ENCODE measurements around the gene PTCH1. TPM values are rescaled to one million over a fixed set of nuclear protein-coding genes. Genes with fewer than 3 reads are reported as not detected.

PTCH1 gene
- 16.2 and 16.9 TPM in 2 replicates for total RNA-seq
- long read RNA-seq, partial matches to known transcripts, result 0 of 2 reads
- long read RNA-seq, other reads (novel, unspliced or antisense), result 2 of 2 reads

- peak within 1 kb of the TSS; percentile 95 for H3K4me3 Mint-ChIP-seq (ENCODE audit: unreplicated experiment)
- no peak for DNase-seq (ENCODE audit: extremely low spot score, unreplicated experiment)
- TF ChIP-seq CTCF (IDR thresholded peaks at IDR 0.05), result no peak
- H3K9me3 Mint-ChIP-seq (ENCODE audit: unreplicated experiment), result no peaks in the 10 kb centered on the region
- H3K4me1 Mint-ChIP-seq (ENCODE audit: unreplicated experiment), result peaks cover 21% of the 10 kb centered on the region
- peak within 1 kb of the TSS; percentile 89 for H3K27ac Mint-ChIP-seq (ENCODE audit: unreplicated experiment)
- no peaks in the 10 kb centered on the region for H3K27me3 Mint-ChIP-seq (ENCODE audit: unreplicated experiment)
- H3K36me3 Mint-ChIP-seq (ENCODE audit: unreplicated experiment), result no peaks in the 10 kb centered on the region
Observed at GRCh38 chr9:95516734-95517558, at the start of gene PTCH1. Gene PTCH1, minus strand, starts transcription at chr9:95516971.

- Mint-ChIP-seq H3K27me3 (ENCODE audit: unreplicated experiment) (peaks cover 16% of the 10 kb centered on the region), H3K4me3 (ENCODE audit: unreplicated experiment) (no peak overlapping the region), H3K27ac (ENCODE audit: unreplicated experiment) (no peak overlapping the region)
Observed at GRCh38 chr9:95565982-95566381, 49.2 kb upstream of the PTCH1 start.

GRCh38 chr9:95561913-95562312 lies 45.1 kb upstream of the PTCH1 start:
- Mint-ChIP-seq H3K9me3 (ENCODE audit: unreplicated experiment) (no peaks in the 10 kb centered on the region), H3K4me1 (ENCODE audit: unreplicated experiment) (no peaks in the 10 kb centered on the region), H3K4me3 (ENCODE audit: unreplicated experiment) (no peak overlapping the region), H3K36me3 (ENCODE audit: unreplicated experiment) (no peaks in the 10 kb centered on the region), H3K27me3 (ENCODE audit: unreplicated experiment) (peaks cover 30% of the 10 kb centered on the region), H3K27ac (ENCODE audit: unreplicated experiment) (no peak overlapping the region)
- no peak for TF ChIP-seq CTCF (IDR thresholded peaks at IDR 0.05)
- DNase-seq (ENCODE audit: extremely low spot score, unreplicated experiment), result no peak

More at GRCh38 chr9:95565982-95566381, 49.2 kb upstream of the PTCH1 start:
- TF ChIP-seq CTCF (IDR thresholded peaks at IDR 0.05), result no peak
- H3K4me1 Mint-ChIP-seq (ENCODE audit: unreplicated experiment), result peaks cover 12% of the 10 kb centered on the region
- H3K9me3 Mint-ChIP-seq (ENCODE audit: unreplicated experiment), result no peaks in the 10 kb centered on the region
- H3K36me3 Mint-ChIP-seq (ENCODE audit: unreplicated experiment), result no peaks in the 10 kb centered on the region
- DNase-seq (ENCODE audit: extremely low spot score, unreplicated experiment), result no peak

GRCh38 chr9:95557142-95557541 lies 40.4 kb upstream of the PTCH1 start:
- peaks cover 41% of the 10 kb centered on the region for H3K27me3 Mint-ChIP-seq (ENCODE audit: unreplicated experiment)
- H3K27ac Mint-ChIP-seq (ENCODE audit: unreplicated experiment), result no peak overlapping the region
- H3K9me3 Mint-ChIP-seq (ENCODE audit: unreplicated experiment), result no peaks in the 10 kb centered on the region
- H3K4me3 Mint-ChIP-seq (ENCODE audit: unreplicated experiment), result no peak overlapping the region
- TF ChIP-seq CTCF (IDR thresholded peaks at IDR 0.05), result no peak
- no peak for DNase-seq (ENCODE audit: extremely low spot score, unreplicated experiment)
- no peaks in the 10 kb centered on the region for H3K4me1 Mint-ChIP-seq (ENCODE audit: unreplicated experiment)
- no peaks in the 10 kb centered on the region for H3K36me3 Mint-ChIP-seq (ENCODE audit: unreplicated experiment)

- Mint-ChIP-seq H3K4me1 (ENCODE audit: unreplicated experiment) (no peaks in the 10 kb centered on the region), H3K27me3 (ENCODE audit: unreplicated experiment) (peaks cover 38% of the 10 kb centered on the region), H3K27ac (ENCODE audit: unreplicated experiment) (no peak overlapping the region), H3K36me3 (ENCODE audit: unreplicated experiment) (no peaks in the 10 kb centered on the region), H3K4me3 (ENCODE audit: unreplicated experiment) (no peak overlapping the region), H3K9me3 (ENCODE audit: unreplicated experiment) (no peaks in the 10 kb centered on the region)
- no peak for TF ChIP-seq CTCF (IDR thresholded peaks at IDR 0.05)
- DNase-seq (ENCODE audit: extremely low spot score, unreplicated experiment), result no peak
Observed at GRCh38 chr9:95556521-95556920, 39.8 kb upstream of the PTCH1 start.
